Skeletal muscle satellite cell (primary cell): ENCODE data around the gene ASGR1.
"Not testable (repeated sequence)": the region's sequence is repeated elsewhere in the genome, so short reads cannot be mapped to it uniquely, and the experiment has no call there.

Source experiments
- H3K27me3 ChIP-seq: 2 replicates; pipeline ENCODE4 v1.7.0; 2013; ENCODE audit warnings: low read length; ENCODE audit not compliant: control insufficient read depth, insufficient read depth
- H3K36me3 ChIP-seq: 2 replicates; pipeline ENCODE4 v1.7.0; 2013; ENCODE audit warnings: mild to moderate bottlenecking, control low read depth, low read length; ENCODE audit not compliant: insufficient read depth
- H3K4me1 ChIP-seq: 2 replicates; pipeline ENCODE4 v1.7.0; 2013; ENCODE audit warnings: low read length; ENCODE audit not compliant: control insufficient read depth, insufficient read depth
- H3K4me2 ChIP-seq: 2 replicates; pipeline ENCODE4 v1.7.0; 2013; ENCODE audit warnings: mild to moderate bottlenecking, low read length
- H3K4me3 ChIP-seq: 2 replicates; pipeline ENCODE4 v1.7.0; 2013; ENCODE audit warnings: low read length
- H3K9ac ChIP-seq: 2 replicates; pipeline ENCODE4 v1.7.0; 2013; ENCODE audit warnings: mild to moderate bottlenecking, low read depth, low read length, moderate library complexity
- H3K9me3 ChIP-seq: replicated peaks from 2 replicates; pipeline ENCODE4 v1.7.0; 2013; ENCODE audit warnings: mild to moderate bottlenecking, control low read depth, low read length

Gene ASGR1

DNA sequence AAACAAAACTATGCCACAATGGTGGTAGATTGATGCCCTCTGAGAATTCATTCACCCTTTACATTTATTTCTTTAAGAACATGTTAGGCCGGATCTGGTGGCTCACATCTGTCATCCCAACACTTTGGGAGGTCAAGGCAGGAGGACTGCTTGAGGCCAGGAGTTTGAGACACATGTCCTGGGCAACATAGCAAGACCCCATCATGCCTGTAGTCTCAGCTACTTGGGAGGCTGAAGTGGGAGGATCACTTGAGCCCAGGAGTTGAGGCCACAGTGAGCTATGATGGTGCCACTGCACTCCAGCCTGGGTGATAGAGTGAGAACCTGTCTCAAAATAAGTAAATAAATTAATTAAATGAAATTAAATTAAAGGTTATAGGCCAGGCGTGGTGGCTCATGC lies 2.9 kb upstream of the ASGR1 start:
- not testable (repeated sequence) for H3K36me3 ChIP-seq, H3K9me3 ChIP-seq, H3K4me3 ChIP-seq, H3K27me3 ChIP-seq, H3K9ac ChIP-seq, H3K4me2 ChIP-seq
- H3K4me1 ChIP-seq = peaks cover 12% of the 10 kb centered on the region

DNA sequence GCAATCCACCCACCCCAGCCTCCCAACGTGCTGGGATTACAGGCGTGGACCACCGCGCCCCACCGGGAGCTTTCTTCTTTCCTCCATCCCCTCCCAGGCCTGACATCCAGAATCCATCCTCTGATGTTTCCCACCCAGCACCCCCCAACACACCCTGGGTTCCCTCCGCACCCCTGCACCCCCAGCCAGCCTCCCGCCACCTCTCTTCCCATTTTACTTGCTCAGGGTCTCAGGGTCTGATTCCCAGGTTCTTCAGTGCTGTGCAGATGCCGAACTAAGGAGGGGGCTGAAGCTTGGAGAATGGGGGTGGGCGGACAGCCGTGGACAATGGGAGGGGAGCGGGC lies 225 bp downstream of the ASGR1 start:
- Histone ChIP-seq H3K4me1 (peaks cover 16% of the 10 kb centered on the region), H3K4me2 (no peak overlapping the region), H3K9ac (no peak overlapping the region), H3K27me3 (peaks cover 2% of the 10 kb centered on the region), H3K9me3 (no peaks in the 10 kb centered on the region), H3K36me3 (no peaks in the 10 kb centered on the region), H3K4me3 (no peak overlapping the region)

DNA sequence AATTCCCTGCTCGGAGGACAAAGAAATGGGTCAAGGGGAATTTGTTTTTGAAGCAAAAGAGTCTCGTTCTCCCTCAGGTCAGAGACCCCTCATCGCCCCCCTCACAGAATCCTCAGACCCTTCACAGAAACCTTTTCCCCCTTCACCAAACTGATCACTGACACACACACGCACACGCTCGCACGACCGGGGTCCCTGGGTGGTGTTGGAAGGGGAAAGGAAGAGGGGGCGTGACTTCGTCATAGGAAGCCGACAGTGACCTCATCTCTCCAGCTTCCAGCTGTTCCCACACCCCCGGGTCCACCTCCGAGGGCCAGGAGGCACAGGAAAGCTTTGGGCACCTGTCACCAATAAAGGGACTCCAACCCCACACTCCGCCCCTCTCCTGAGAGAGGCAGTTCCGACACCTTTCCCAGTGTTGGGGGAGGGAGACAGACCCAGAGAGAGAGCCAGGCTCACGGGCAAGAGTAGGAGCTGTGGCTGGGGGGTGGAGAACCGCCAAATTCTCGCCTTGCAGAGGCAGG lies 1.2 kb downstream of the ASGR1 start:
- Histone ChIP-seq H3K4me3 (peak overlapping the region; percentile 72), H3K4me2 (peak overlapping the region; percentile 97), H3K9me3 (no peaks in the 10 kb centered on the region), H3K36me3 (no peaks in the 10 kb centered on the region), H3K9ac (peak overlapping the region; percentile 57), H3K4me1 (peaks cover 16% of the 10 kb centered on the region), H3K27me3 (peaks cover 2% of the 10 kb centered on the region)

DNA sequence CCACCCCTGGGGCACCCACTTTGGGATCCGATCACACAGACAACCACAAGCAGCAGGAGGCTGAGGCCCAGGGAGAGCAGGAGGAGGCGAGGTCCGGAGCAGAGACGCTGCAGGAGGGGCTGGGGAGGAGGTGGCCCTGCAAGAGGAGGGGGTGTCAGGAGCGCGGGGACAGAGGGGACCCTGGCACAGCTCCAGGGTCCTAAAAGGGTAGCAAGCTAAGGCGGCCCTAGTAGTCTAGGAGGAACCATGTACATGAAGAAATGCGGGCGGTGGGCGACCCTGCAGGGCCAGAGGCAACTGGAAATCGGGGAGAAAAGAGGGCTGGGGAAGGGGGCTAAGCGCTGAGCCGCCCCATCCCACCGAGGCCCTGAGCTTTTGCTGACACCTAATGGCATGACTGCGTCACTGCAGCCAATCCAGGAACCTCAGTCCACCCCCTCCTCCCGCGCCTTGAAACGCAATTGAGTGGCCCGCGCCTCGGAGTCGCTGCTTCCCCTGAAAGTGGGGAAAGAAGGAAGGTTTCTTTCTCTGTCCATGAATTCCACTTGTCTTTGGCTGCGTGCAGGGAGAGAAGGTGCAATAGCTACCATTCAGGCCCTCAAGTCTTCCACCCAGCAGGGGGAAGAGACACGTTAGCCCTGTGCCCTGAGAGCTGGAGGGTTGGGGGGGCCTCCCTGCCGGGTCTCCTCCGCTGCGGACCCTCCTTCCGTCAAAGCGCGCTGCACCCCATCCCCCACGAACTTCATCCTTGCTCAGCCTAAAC lies 1.8 kb downstream of the ASGR1 start:
- Histone ChIP-seq H3K27me3 (peaks cover 2% of the 10 kb centered on the region), H3K4me2 (peak overlapping the region; percentile 97), H3K9me3 (no peaks in the 10 kb centered on the region), H3K4me3 (peak overlapping the region; percentile 72), H3K36me3 (no peaks in the 10 kb centered on the region), H3K4me1 (peaks cover 16% of the 10 kb centered on the region), H3K9ac (peak overlapping the region; percentile 57)

DNA sequence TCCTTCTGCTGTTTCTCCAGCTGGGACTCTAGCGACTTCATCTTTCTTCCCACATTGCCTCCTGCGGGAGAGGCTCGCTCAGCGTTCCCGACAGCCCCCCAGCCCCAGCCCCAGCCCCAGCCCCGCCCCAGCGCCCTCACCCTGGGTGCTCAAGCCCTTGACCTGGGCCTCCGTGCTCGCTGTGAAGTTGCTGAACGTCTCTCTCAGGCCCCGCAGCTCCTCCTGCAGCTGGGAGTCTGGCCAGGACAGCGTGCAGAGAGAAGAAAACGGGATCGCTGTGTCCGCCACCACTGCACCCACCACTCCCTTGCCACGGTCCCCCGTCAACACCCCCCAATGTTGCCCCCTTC lies 2.4 kb downstream of the ASGR1 start:
- Histone ChIP-seq H3K9me3 (no peaks in the 10 kb centered on the region), H3K4me3 (peak overlapping the region; percentile 72), H3K4me2 (peak overlapping the region; percentile 97), H3K36me3 (no peaks in the 10 kb centered on the region), H3K9ac (no peak overlapping the region), H3K4me1 (peaks cover 16% of the 10 kb centered on the region), H3K27me3 (peaks cover 2% of the 10 kb centered on the region)

DNA sequence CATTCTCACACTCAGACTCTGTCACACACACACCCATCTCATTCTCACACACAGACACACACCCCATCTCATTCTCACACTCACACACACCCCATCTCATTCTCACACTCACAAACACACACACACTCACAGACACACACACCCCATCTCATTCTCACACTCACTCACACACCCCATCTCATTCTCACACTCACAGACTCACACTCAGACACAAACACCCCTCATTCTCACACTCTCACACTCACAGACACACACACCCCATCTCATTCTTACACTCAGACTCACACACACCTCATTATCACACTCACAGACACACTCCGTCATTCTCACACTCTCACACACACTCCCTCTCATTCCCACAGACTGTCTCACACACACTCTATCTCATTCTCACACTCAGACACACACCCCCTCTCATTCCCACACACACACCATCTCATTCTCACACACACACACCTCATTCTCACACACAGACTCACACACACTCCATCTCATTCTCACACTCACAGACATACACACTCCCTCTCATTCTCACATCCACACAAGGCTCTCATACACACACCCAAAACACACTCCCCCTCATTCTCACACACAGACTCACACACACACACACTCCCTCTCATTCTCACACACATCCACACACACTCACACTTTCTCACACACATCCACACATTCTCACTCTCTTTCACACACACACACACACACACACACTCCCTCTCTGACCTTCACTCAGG lies 2.9 kb downstream of the ASGR1 start:
- H3K9ac ChIP-seq = no peak overlapping the region
- peaks cover 20% of the 10 kb centered on the region for H3K4me1 ChIP-seq
- H3K4me2 ChIP-seq = no peak overlapping the region
- H3K9me3 ChIP-seq = no peaks in the 10 kb centered on the region
- no peak overlapping the region for H3K4me3 ChIP-seq
- H3K36me3 ChIP-seq = no peaks in the 10 kb centered on the region
- H3K27me3 ChIP-seq = peaks cover 2% of the 10 kb centered on the region

DNA sequence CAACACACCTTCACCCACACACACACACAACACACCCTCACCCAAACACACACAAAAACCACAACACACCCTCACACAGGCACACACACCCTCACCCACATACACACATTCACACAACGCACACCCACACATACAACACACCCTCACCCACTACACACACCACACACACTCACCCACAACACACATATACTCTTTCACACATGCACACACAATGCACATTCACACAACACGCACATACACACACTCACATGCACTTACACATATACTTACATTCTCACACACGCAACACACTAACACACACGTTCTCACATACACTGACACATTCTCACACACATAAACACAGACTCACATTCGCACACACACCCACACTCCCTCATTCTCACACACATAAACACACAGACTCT lies 3.8 kb downstream of the ASGR1 start:
- Histone ChIP-seq H3K9me3 (peaks cover under 1% of the 10 kb centered on the region), H3K4me3 (no peak overlapping the region), H3K36me3 (no peaks in the 10 kb centered on the region), H3K9ac (no peak overlapping the region), H3K27me3 (peaks cover 2% of the 10 kb centered on the region), H3K4me2 (no peak overlapping the region), H3K4me1 (peaks cover 23% of the 10 kb centered on the region)

DNA sequence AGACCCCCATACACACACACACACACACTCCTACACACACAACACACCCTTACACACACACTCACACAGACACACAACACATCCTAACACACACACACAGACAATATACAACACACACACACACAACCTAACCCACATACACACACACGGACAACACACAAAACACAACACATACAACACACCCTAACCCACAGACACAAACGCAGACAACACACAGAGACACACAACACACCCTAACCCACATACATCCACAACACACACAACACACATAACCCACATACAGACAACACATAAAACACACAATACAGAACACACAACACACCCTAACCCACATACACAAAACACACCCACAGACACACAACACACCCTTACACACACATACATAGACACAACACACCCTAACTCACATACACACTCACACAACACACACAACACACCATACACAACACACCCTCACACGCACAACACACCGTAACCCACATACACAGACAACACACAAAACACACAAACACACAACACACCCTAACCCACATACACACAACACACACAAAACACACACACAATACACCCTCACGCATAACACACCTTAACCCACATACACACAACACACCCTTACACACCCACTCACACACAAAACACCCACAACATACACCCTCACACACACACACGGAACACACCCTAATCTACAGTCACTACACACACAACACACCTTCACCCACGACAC lies 4.4 kb downstream of the ASGR1 start:
- peaks cover 2% of the 10 kb centered on the region for H3K27me3 ChIP-seq
- peaks cover 3% of the 10 kb centered on the region for H3K9me3 ChIP-seq
- no peak overlapping the region for H3K4me3 ChIP-seq
- H3K9ac ChIP-seq = no peak overlapping the region
- H3K4me1 ChIP-seq = peaks cover 23% of the 10 kb centered on the region
- H3K4me2 ChIP-seq = peak overlapping the region; percentile 35
- no peaks in the 10 kb centered on the region for H3K36me3 ChIP-seq

DNA sequence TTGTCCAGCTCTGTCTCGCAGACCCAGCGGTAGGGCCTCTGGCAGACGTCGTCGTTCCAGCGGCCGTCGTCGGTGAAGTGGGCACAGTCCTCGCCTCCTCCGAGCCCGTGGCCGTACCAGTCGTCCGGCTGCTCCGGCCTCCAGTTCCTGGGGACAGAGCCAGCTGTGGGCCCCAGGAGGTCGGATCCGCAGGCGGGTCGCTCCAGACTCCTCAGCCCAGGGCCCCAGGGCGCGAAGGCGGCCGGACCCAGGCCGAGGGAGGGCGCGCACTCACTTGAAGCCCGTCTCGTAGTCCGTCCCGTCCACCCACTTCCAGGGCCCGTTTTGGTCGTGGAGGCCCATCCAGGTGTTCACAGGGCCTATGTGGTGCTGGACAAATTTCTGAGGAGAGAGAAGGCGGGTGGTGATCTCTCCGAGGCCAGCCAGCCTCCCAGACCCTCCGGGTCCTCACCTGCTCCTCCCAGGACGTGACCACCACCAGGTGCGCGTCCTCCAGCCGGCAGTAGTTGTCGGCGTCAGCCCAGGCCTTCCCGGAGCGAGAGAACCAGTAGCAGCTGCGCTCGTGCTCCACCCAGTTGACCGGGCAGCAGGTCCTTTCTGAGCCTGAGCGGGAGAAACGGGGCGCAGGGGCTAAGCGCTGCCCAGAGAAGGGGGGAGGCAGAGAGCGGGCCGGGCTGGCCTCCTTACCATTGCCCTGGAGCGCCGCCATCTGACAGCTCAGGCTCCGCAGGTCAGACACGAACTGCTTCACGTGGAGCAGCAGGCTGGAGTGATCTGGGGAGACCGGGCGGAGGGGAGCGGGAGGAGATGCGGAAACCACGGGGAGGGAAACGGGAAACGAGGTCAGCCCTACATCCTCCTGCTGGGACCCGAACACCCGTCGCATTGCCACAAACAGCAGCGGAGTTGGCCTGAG lies 5.2 kb downstream of the ASGR1 start:
- H3K36me3 ChIP-seq = no peaks in the 10 kb centered on the region
- H3K27me3 ChIP-seq = peaks cover 2% of the 10 kb centered on the region
- peaks cover 23% of the 10 kb centered on the region for H3K4me1 ChIP-seq
- peaks cover 3% of the 10 kb centered on the region for H3K9me3 ChIP-seq
- H3K4me2 ChIP-seq = peak overlapping the region; percentile 35
- H3K9ac ChIP-seq = no peak overlapping the region
- H3K4me3 ChIP-seq = no peak overlapping the region

- not testable (repeated sequence) for H3K9ac ChIP-seq, H3K4me2 ChIP-seq, H3K36me3 ChIP-seq, H3K4me3 ChIP-seq, H3K27me3 ChIP-seq, H3K9me3 ChIP-seq
- H3K4me1 ChIP-seq = peaks cover 15% of the 10 kb centered on the region
These were observed 6.5 kb downstream of the ASGR1 start for GRCh38 chr17:7172522-7173191.
